ENCODE data around the gene SAMD4A. TPM values are rescaled to one million over a fixed set of nuclear protein-coding genes. Genes with fewer than 3 reads are reported as not detected.

SAMD4A gene
- total and polyA plus RNA-seq, 2 of the 4 experiments (the other 2 are of a cell fraction), result 22.9 to 38.2 TPM

DNA sequence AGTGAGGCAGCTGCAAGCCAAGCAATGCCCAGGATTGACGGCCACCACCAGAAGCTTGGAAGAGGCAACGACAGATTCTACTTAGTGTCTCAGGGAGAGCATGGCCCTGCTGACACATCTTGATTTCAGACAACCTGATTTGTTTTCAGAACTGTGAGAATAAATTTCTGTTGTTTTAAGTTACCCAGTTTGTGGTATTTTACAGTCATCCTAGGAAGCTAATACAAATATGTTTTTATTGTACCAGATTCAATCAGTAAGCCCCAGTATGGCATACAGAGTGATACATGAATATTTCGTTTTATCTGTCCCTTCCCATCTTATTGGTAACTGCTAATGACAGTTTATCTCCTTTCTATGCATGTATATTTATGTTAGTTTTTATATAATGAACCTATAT is 62.3 kb downstream of the SAMD4A start:
- peaks cover 18% of the 10 kb centered on the region for H3K4me1 ChIP-seq (ENCODE audit: control insufficient read depth, insufficient read depth, low read length)
- H2BK120ac ChIP-seq (ENCODE audit: low read depth, low read length), result no peak overlapping the region

More for the DNA sequence above, 62.3 kb downstream of the SAMD4A start:
- Histone ChIP-seq H4K20me1 (ENCODE audit: insufficient read depth, low read length) (peaks cover 42% of the 10 kb centered on the region), H2AFZ (replicated peaks; ENCODE audit: low read length, poor library complexity) (no peak overlapping the region), H2BK5ac (ENCODE audit: low read depth, low read length, poor library complexity, severe bottlenecking) (no peak overlapping the region), H3K9me3 (ENCODE audit: control insufficient read depth, insufficient read depth, low read length) (no peaks in the 10 kb centered on the region), H3K23ac (ENCODE audit: low read depth, low read length) (peak overlapping the region; percentile 48; the same call in 1 of the 2 replicates), H2AK5ac (ENCODE audit: low read depth, low read length) (no peak overlapping the region; the same call in 1 of the 2 replicates), H3K79me1 (ENCODE audit: low read depth in 1 of 2, low read length in 2 of 2) (peaks cover 30 to 87% of the 10 kb centered on the region in 2 experiments), H3K14ac (replicated peaks; ENCODE audit: low read depth, low read length) (no peak overlapping the region), H2BK20ac (ENCODE audit: low read depth, low read length) (no peak overlapping the region), H4K8ac (ENCODE audit: low read depth in 2 of 2, low read length in 2 of 2) (no peak overlapping the region), H3K56ac (ENCODE audit: extremely low read depth, insufficient read depth, low read length) (no peak overlapping the region), H2AK9ac (replicated peaks; ENCODE audit: low read depth, low read length, poor library complexity) (no peak overlapping the region), H3K9me1 (ENCODE audit: insufficient read depth, low read length) (peaks cover 32% of the 10 kb centered on the region), H3K9ac (ENCODE audit: low read depth, low read length) (no peak overlapping the region), H4K5ac (ENCODE audit: low read depth, low read length) (no peak overlapping the region), H3K36me3 (ENCODE audit: control insufficient read depth, insufficient read depth, low read length) (no peaks in the 10 kb centered on the region; the same call in 1 of the 2 replicates), H3K4me2 (ENCODE audit: low read depth, low read length) (no peak overlapping the region), H4K91ac (ENCODE audit: insufficient read depth, low read depth, low read length) (no peak overlapping the region), H3K27me3 (ENCODE audit: control insufficient read depth, insufficient read depth, low read length) (no peaks in the 10 kb centered on the region), H2BK15ac (ENCODE audit: low read depth, low read length) (no peak overlapping the region), H3K4ac (ENCODE audit: low read depth, low read length) (no peak overlapping the region), H3K27ac (ENCODE audit: insufficient read depth, low read length) (no peak overlapping the region), H3K18ac (ENCODE audit: low read depth, low read length) (no peak overlapping the region), H3K4me3 (ENCODE audit: insufficient read depth, low read depth, low read length) (no peak overlapping the region)
- ATAC-seq (ENCODE audit: low read depth) (no peak), DNase-seq (no peak)
- dilution Hi-C loops (cut with HindIII; ENCODE audit: low sequenced_read_pairs, unreplicated experiment) (no loop called here), intact Hi-C loops (cut with micrococcal nuclease) (loop anchor here (5.0 kb wide), 2 partner anchors 62 to 143 kb away; partner anchors contain the start of gene SAMD4A), in situ Hi-C loops (cut with MboI; ENCODE audit: low sequenced_read_pairs) (no loop called here)
- WGBS, 2 experiments (ENCODE audit: extremely low coverage in 2 of 2, insufficient read length in 1 of 2), result 100% methylated on average over 2 of the region's 3 CpGs; no CpG with 5 or more reads in 1 of the 2 experiments
- CTCF ChIA-PET, result no interaction called here
- BruUV-seq (replicated peaks), result no TSS peak
- TF ChIP-seq FOS (IDR thresholded peaks at IDR 0.05; ENCODE audit: low read depth, low read length), result no peak
- TF ChIP-seq BHLHE40 (IDR thresholded peaks at IDR 0.05; ENCODE audit: low read depth, low read length), result no peak
- no peak for TF ChIP-seq CHD1 (IDR thresholded peaks at IDR 0.05; ENCODE audit: low read depth, low read length)
- TF ChIP-seq MXI1 (IDR thresholded peaks at IDR 0.05; ENCODE audit: borderline replicate concordance, low read depth, low read length), result no peak
- TF ChIP-seq, protein P1, sequence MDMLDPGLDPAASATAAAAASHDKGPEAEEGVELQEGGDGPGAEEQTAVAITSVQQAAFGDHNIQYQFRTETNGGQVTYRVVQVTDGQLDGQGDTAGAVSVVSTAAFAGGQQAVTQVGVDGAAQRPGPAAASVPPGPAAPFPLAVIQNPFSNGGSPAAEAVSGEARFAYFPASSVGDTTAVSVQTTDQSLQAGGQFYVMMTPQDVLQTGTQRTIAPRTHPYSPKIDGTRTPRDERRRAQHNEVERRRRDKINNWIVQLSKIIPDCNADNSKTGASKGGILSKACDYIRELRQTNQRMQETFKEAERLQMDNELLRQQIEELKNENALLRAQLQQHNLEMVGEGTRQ (IDR thresholded peaks at IDR 0.05; ENCODE audit: low read depth, low read length), result no peak
- no peak for TF ChIP-seq RCOR1 (IDR thresholded peaks at IDR 0.05; ENCODE audit: insufficient replicate concordance, low read length)
- TF ChIP-seq POLR2A (IDR thresholded peaks at IDR 0.05; ENCODE audit: low read depth, low read length), result no peak
- TF ChIP-seq MAZ (IDR thresholded peaks at IDR 0.05; ENCODE audit: borderline replicate concordance, low read depth, low read length), result no peak
- no peak for TF ChIP-seq CEBPB (IDR thresholded peaks at IDR 0.05; ENCODE audit: low read depth, low read length)
- TF ChIP-seq, protein P2, sequence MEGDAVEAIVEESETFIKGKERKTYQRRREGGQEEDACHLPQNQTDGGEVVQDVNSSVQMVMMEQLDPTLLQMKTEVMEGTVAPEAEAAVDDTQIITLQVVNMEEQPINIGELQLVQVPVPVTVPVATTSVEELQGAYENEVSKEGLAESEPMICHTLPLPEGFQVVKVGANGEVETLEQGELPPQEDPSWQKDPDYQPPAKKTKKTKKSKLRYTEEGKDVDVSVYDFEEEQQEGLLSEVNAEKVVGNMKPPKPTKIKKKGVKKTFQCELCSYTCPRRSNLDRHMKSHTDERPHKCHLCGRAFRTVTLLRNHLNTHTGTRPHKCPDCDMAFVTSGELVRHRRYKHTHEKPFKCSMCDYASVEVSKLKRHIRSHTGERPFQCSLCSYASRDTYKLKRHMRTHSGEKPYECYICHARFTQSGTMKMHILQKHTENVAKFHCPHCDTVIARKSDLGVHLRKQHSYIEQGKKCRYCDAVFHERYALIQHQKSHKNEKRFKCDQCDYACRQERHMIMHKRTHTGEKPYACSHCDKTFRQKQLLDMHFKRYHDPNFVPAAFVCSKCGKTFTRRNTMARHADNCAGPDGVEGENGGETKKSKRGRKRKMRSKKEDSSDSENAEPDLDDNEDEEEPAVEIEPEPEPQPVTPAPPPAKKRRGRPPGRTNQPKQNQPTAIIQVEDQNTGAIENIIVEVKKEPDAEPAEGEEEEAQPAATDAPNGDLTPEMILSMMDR (conservative IDR thresholded peaks at IDR 0.05; ENCODE audit: low read depth, low read length), result no peak
- no peak for TF ChIP-seq RAD21 (IDR thresholded peaks at IDR 0.05; ENCODE audit: low read length)
- no peak for TF ChIP-seq MAFK (IDR thresholded peaks at IDR 0.05; ENCODE audit: low read depth, low read length)
- no peak for TF ChIP-seq SMC3 (IDR thresholded peaks at IDR 0.05; ENCODE audit: low read depth, low read length)
- no peak for TF ChIP-seq NFE2L2 (IDR thresholded peaks at IDR 0.05; ENCODE audit: low read depth, low read length)
- TF ChIP-seq RFX5 (IDR thresholded peaks at IDR 0.05; ENCODE audit: low read depth, low read length), result no peak
- TF ChIP-seq, protein P3, sequence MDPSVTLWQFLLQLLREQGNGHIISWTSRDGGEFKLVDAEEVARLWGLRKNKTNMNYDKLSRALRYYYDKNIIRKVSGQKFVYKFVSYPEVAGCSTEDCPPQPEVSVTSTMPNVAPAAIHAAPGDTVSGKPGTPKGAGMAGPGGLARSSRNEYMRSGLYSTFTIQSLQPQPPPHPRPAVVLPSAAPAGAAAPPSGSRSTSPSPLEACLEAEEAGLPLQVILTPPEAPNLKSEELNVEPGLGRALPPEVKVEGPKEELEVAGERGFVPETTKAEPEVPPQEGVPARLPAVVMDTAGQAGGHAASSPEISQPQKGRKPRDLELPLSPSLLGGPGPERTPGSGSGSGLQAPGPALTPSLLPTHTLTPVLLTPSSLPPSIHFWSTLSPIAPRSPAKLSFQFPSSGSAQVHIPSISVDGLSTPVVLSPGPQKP (IDR thresholded peaks at IDR 0.05; ENCODE audit: borderline replicate concordance, low read depth, low read length), result no peak
- POLR2A ChIA-PET (ENCODE audit: unreplicated experiment), result no interaction called here
